ENCODE measurements around the gene RAP1B. TPM values are rescaled to one million over a fixed set of nuclear protein-coding genes. Genes with fewer than 3 reads are reported as not detected.

Gene RAP1B
- total RNA-seq, 4 donors from 2014 or later = 114 to 181 (median 149) TPM

- Histone ChIP-seq H3K9me3 (no peaks in the 10 kb centered on the region), H3K4me1 (peaks cover 8 to 50% (median 37%) of the 10 kb centered on the region in 4 donors), H3K27ac (replicated peaks in 1 of 4) (no peak overlapping the region), H3K4me3 (no peak overlapping the region), H3K36me3 (peaks cover 0 to 41% (median 17%) of the 10 kb centered on the region in 4 donors), H3K27me3 (no peaks in the 10 kb centered on the region)
- intact Hi-C loops (cut with DNase I) = no loop called here
- no peak for DNase-seq (ENCODE audit: extremely low spot score)
- TF ChIP-seq POLR2AphosphoS5 (IDR thresholded peaks at IDR 0.05) = no peak
- TF ChIP-seq EP300 (IDR thresholded peaks at IDR 0.05) = no peak
- TF ChIP-seq POLR2A (IDR thresholded peaks at IDR 0.05; ENCODE audit: low read depth) = no peak
- TF ChIP-seq, protein P1, sequence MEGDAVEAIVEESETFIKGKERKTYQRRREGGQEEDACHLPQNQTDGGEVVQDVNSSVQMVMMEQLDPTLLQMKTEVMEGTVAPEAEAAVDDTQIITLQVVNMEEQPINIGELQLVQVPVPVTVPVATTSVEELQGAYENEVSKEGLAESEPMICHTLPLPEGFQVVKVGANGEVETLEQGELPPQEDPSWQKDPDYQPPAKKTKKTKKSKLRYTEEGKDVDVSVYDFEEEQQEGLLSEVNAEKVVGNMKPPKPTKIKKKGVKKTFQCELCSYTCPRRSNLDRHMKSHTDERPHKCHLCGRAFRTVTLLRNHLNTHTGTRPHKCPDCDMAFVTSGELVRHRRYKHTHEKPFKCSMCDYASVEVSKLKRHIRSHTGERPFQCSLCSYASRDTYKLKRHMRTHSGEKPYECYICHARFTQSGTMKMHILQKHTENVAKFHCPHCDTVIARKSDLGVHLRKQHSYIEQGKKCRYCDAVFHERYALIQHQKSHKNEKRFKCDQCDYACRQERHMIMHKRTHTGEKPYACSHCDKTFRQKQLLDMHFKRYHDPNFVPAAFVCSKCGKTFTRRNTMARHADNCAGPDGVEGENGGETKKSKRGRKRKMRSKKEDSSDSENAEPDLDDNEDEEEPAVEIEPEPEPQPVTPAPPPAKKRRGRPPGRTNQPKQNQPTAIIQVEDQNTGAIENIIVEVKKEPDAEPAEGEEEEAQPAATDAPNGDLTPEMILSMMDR (IDR thresholded peaks at IDR 0.05) = no peak
- WGBS = 100% methylated on average over 1 of the region's 1 CpG
These were observed 36.8 kb downstream of the RAP1B start for GRCh38 chr12:68647507-68647906.

GRCh38 chr12:68648179-68648578 is 37.5 kb downstream of the RAP1B start:
- Histone ChIP-seq H3K36me3 (peaks cover 0 to 48% (median 24%) of the 10 kb centered on the region in 4 donors), H3K27ac (replicated peaks in 1 of 4) (no peak overlapping the region), H3K4me1 (peaks cover 8 to 48% (median 36%) of the 10 kb centered on the region in 4 donors), H3K9me3 (no peaks in the 10 kb centered on the region), H3K27me3 (no peaks in the 10 kb centered on the region), H3K4me3 (no peak overlapping the region)
- 65% methylated on average over 3 of the region's 3 CpGs for WGBS
- DNase-seq (ENCODE audit: extremely low spot score) = no peak
- intact Hi-C loops (cut with DNase I) = no loop called here
- no peak for TF ChIP-seq POLR2A (IDR thresholded peaks at IDR 0.05; ENCODE audit: low read depth)
- TF ChIP-seq POLR2AphosphoS5 (IDR thresholded peaks at IDR 0.05) = no peak
- no peak for TF ChIP-seq EP300 (IDR thresholded peaks at IDR 0.05)
- TF ChIP-seq, protein P1 (IDR thresholded peaks at IDR 0.05) = no peak

DNA sequence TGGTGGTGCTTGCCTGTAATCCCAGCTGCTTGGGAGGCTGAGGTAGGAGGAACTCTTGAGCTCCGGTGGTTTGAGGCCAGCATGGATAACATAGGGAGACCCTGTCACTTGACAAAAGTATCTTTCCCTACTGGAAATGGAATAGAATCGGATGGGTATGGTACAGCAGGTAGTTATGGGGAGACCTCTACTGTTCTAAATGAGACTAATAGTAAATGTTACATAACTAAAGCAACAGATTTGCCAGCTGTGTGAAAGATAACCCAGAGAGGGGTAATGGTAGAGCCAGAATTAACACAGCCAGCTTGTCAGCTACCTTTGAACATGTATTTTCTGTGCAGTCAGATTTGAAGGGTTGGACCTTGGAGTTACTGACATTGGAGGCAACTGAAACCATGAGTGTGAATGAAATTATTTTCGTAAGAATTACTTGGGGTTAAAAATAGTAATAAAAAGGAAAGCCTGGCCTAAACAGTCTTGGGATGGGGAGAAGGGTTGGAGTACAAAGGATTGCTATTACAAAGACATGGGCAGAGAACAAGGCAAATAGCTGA is 54.4 kb downstream of the RAP1B start:
- intact Hi-C loops (cut with DNase I) = no loop called here
- Histone ChIP-seq H3K27me3 (no peaks in the 10 kb centered on the region), H3K9me3 (no peaks in the 10 kb centered on the region), H3K4me3 (no peak overlapping the region), H3K4me1 (peaks cover 0 to 21% (median 11%) of the 10 kb centered on the region in 4 donors), H3K36me3 (peaks cover 4 to 21% (median 13%) of the 10 kb centered on the region in 4 donors), H3K27ac (replicated peaks in 1 of 4) (no peak overlapping the region)
- WGBS = 70% methylated on average over 3 of the region's 3 CpGs
- DNase-seq (ENCODE audit: extremely low spot score) = no peak
- TF ChIP-seq POLR2A (IDR thresholded peaks at IDR 0.05; ENCODE audit: low read depth) = no peak
- TF ChIP-seq, protein P1 (IDR thresholded peaks at IDR 0.05) = peak in 1 of 3 experiments; percentile 12
- peak in 1 of 2 donors; percentile 7 for TF ChIP-seq POLR2AphosphoS5 (IDR thresholded peaks at IDR 0.05)

- TF ChIP-seq POLR2AphosphoS5 (IDR thresholded peaks at IDR 0.05) (no peak), EP300 (IDR thresholded peaks at IDR 0.05) (no peak), POLR2A (IDR thresholded peaks at IDR 0.05; ENCODE audit: low read depth) (no peak)
- TF ChIP-seq, protein P1 (IDR thresholded peaks at IDR 0.05) = no peak
- Histone ChIP-seq H3K4me1 (peaks cover 0 to 21% (median 11%) of the 10 kb centered on the region in 4 donors), H3K9me3 (no peaks in the 10 kb centered on the region), H3K27me3 (no peaks in the 10 kb centered on the region), H3K4me3 (no peak overlapping the region), H3K36me3 (peaks cover 0 to 12% (median 4%) of the 10 kb centered on the region in 4 donors), H3K27ac (replicated peaks in 1 of 4) (no peak overlapping the region)
- 71% methylated on average over 1 of the region's 1 CpG for WGBS
- DNase-seq (ENCODE audit: extremely low spot score) = no peak
- intact Hi-C loops (cut with DNase I) = no loop called here
These were observed 56.6 kb downstream of the RAP1B start for GRCh38 chr12:68667291-68667690.

DNA sequence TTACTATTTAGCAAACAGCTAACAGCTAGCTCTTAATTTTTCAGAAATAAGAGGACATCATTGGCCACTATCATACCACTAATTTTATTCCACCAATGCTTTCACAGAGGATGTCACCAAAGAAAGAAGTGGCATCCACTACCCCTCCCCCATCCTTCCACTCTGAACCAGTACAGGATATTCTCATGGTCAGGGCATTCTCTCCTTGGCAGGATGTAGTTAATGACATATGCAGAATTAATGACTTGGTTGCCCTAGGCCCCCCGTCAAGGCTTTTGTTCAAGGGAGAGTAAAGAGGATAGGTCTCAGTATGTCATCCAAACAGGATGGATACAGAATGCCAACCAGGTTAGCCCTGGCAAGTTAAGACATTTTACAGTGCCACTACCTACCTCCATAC is 57.2 kb downstream of the RAP1B start:
- H3K4me1 ChIP-seq = peaks cover 0 to 21% (median 11%) of the 10 kb centered on the region in 4 donors
- TF ChIP-seq, protein P1 (IDR thresholded peaks at IDR 0.05) = no peak
- TF ChIP-seq POLR2AphosphoS5 (IDR thresholded peaks at IDR 0.05) (peak in 1 of 2 donors; percentile 21), EP300 (IDR thresholded peaks at IDR 0.05) (no peak)
- 9% methylated on average over 1 of the region's 1 CpG for WGBS
- no peaks in the 10 kb centered on the region for H3K27me3 ChIP-seq
- no peak overlapping the region for H3K4me3 ChIP-seq
- no peak for DNase-seq (ENCODE audit: extremely low spot score)
- H3K9me3 ChIP-seq = no peaks in the 10 kb centered on the region
- intact Hi-C loops (cut with DNase I) = no loop called here
- peaks cover 0 to 9% (median 2%) of the 10 kb centered on the region in 4 donors for H3K36me3 ChIP-seq
- no peak overlapping the region for H3K27ac ChIP-seq (replicated peaks in 1 of 4)

All from esophagus muscularis mucosa (tissue), 4 donors.